Skeletal muscle tissue (tissue), 1 donor: ENCODE results near the gene OPN1MW. TPM values are rescaled to one million over a fixed set of nuclear protein-coding genes. Genes with fewer than 3 reads are reported as not detected.

Source experiments
- total RNA-seq: library from RNA; depleted of rRNA; stranded (reverse); fragments of >200 nt; gene quantifications from one replicate; pipeline ENCODE4 v1.2.3, GENCODE V29; 2014

OPN1MW gene
- total RNA-seq, 1 donor from 2014 or later: not detected

Other genes with a start within 250 kb of the OPN1MW start
- gene NAA10, start 247.6 kb upstream of the OPN1MW start, total RNA-seq: 13.6 TPM
- 5.7 TPM for gene RENBP, start 238.0 kb upstream of the OPN1MW start, total RNA-seq
- 9.4 TPM for gene HCFC1, start 210.8 kb upstream of the OPN1MW start, total RNA-seq
- gene TMEM187, start 209.8 kb upstream of the OPN1MW start, total RNA-seq: 2.1 TPM
- 11.0 TPM for gene IRAK1, start 162.7 kb upstream of the OPN1MW start, total RNA-seq
- 10.4 TPM for gene MECP2, start 84.9 kb upstream of the OPN1MW start, total RNA-seq
- not detected for gene OPN1LW, start 38.4 kb upstream of the OPN1MW start, total RNA-seq
- not detected for gene OPN1MW2, start 37.2 kb downstream of the OPN1MW start, total RNA-seq
- gene OPN1MW3, start 75.0 kb downstream of the OPN1MW start, total RNA-seq: not detected
- gene TEX28, start 112.5 kb downstream of the OPN1MW start, total RNA-seq: not detected
- 0.52 TPM for gene TKTL1, start 113.2 kb downstream of the OPN1MW start, total RNA-seq
- gene FLNA, start 192.0 kb downstream of the OPN1MW start, total RNA-seq: 331 TPM
- 10.4 TPM for gene EMD, start 196.7 kb downstream of the OPN1MW start, total RNA-seq
- 4,963 TPM for gene RPL10, start 215.8 kb downstream of the OPN1MW start, total RNA-seq
- gene DNASE1L1, start 226.7 kb downstream of the OPN1MW start, total RNA-seq: 47.0 TPM
- 7.3 TPM for gene TAFAZZIN, start 228.9 kb downstream of the OPN1MW start, total RNA-seq
- 24.5 TPM for gene ATP6AP1, start 246.1 kb downstream of the OPN1MW start, total RNA-seq